H1 (cell line): ENCODE results near the gene PGLYRP1. TPM values are rescaled to one million over a fixed set of nuclear protein-coding genes. Genes with fewer than 3 reads are reported as not detected.

Experiments used
- BACH1 ChIP-seq: IDR thresholded peaks from 2 replicates; pipeline ENCODE4 v1.6.1; 2012; ENCODE audit warnings: low read length, improper control_type of control experiment
- CHD2 ChIP-seq: IDR thresholded peaks from 2 replicates; pipeline ENCODE4 v1.6.1; 2012; ENCODE audit warnings: low read length, improper control_type of control experiment
- CTCF ChIP-seq, 3 experiments: IDR thresholded peaks; 1 replicate in 2 of 3; 2 replicates in 1 of 3; pipeline versions ENCODE4 v1.5.1 to v1.6.1; 2011; ENCODE audit warnings: low read length in 3 of 3, mild to moderate bottlenecking in 3 of 3, inconsistent platforms in 2 of 3, low read depth in 1 of 3, moderate library complexity in 1 of 3; ENCODE audit not compliant: insufficient read depth in 1 of 3; ENCODE audit errors: control extremely low read depth in 1 of 3
- E2F6 ChIP-seq: IDR thresholded peaks from 2 replicates; pipeline ENCODE4 v1.6.1; 2012; ENCODE audit warnings: inconsistent platforms
- EGR1 ChIP-seq: IDR thresholded peaks from 2 replicates; pipeline ENCODE4 v1.6.1; 2011; ENCODE audit warnings: low read depth, low read length, borderline replicate concordance
- JUN ChIP-seq: IDR thresholded peaks from 2 replicates; pipeline ENCODE4 v1.6.1; 2011; ENCODE audit warnings: low read depth, mild to moderate bottlenecking, improper control_type of control experiment, low read length
- KDM5A ChIP-seq: fragments of 200-600 bp; IDR thresholded peaks from 2 replicates; pipeline ENCODE4 v1.7.1; 2012; ENCODE audit warnings: mild to moderate bottlenecking, low read length, inconsistent platforms, mixed read lengths
- NANOG ChIP-seq: IDR thresholded peaks from 2 replicates; pipeline ENCODE4 v1.6.1; 2011; ENCODE audit warnings: low read length, low read depth, mild to moderate bottlenecking, inconsistent platforms; ENCODE audit not compliant: insufficient read depth, poor library complexity, severe bottlenecking
- POU5F1 ChIP-seq: IDR thresholded peaks from 2 replicates; pipeline ENCODE4 v1.6.1; 2011; ENCODE audit warnings: low read depth, mild to moderate bottlenecking, low read length, moderate library complexity
- RXRA ChIP-seq: IDR thresholded peaks from 2 replicates; pipeline ENCODE4 v1.6.1; 2011; ENCODE audit warnings: low read depth, mild to moderate bottlenecking, low read length, moderate library complexity; ENCODE audit not compliant: insufficient read depth
- SP2 ChIP-seq: IDR thresholded peaks from 2 replicates; pipeline ENCODE4 v1.6.1; 2012; ENCODE audit warnings: mild to moderate bottlenecking, low read length, inconsistent platforms
- TAF1 ChIP-seq: IDR thresholded peaks from 2 replicates; pipeline ENCODE4 v1.6.1; 2011; ENCODE audit warnings: mild to moderate bottlenecking, low read depth, low read length
- TAF7 ChIP-seq: optimal IDR thresholded peaks from 2 replicates; pipeline ENCODE3; 2011; ENCODE audit warnings: low read depth, mild to moderate bottlenecking, inconsistent platforms, low read length, moderate library complexity, borderline replicate concordance
- TCF12 ChIP-seq: IDR thresholded peaks from 2 replicates; pipeline ENCODE4 v1.6.1; 2011; ENCODE audit warnings: low read depth, mild to moderate bottlenecking, low read length
- TEAD4 ChIP-seq: IDR thresholded peaks from 2 replicates; pipeline ENCODE4 v1.6.1; 2012; ENCODE audit warnings: low read depth, low read length, inconsistent platforms, mixed read lengths
- YY1 ChIP-seq: IDR thresholded peaks from 2 replicates; pipeline ENCODE4 v1.6.1; 2011; ENCODE audit warnings: low read depth, mild to moderate bottlenecking, low read length
- polyA plus RNA-seq, 7 experiments: library from polyadenylated mRNA; depleted of rRNA in 3 of 7; stranded (reverse) in 5 of 7; unstranded in 2 of 7; fragments of >200 nt in 5 of 7; fragments of 200-250 nt in 2 of 7; gene quantifications; 1 replicate in 5 of 7; 2 replicates in 1 of 7; 4 replicates in 1 of 7; pipeline versions ENCODE4 v1.2.1 to v1.2.3, GENCODE V29; 2011 to 2013; ENCODE audit warnings: missing spikeins in 2 of 7, mixed read lengths in 2 of 7
- total RNA-seq: library from RNA; stranded (reverse); fragmentation: NEBNext Ultra II Directional; extraction: Animal tissue kit (Norgen Biotek cat#: 25700); gene quantifications from 2 replicates; pipeline ENCODE4 v1.2.1, GENCODE V29; 2021

PGLYRP1 gene
- total and polyA plus RNA-seq, 2 of the 8 experiments (the other 6 are each of a cell fraction or from before 2014, with no cell fraction given): not detected

GRCh38 chr19:46049597-46049996 is 26.7 kb upstream of the PGLYRP1 start (continued):
- TF ChIP-seq NANOG (no peak), CTCF (IDR thresholded peaks at IDR 0.05; ENCODE audit: control extremely low read depth in 1 of 3, insufficient read depth in 1 of 3, low read depth in 1 of 3, low read length in 3 of 3) (peak; percentile 77 to 89 (median 82)), E2F6 (no peak), JUN (no peak), RXRA (0 out of 2 replicates have a peak, but pooled peaks have one; percentile 12), TAF1 (peak; percentile 28; the same call in 1 of the 2 replicates), TEAD4 (no peak), KDM5A (no peak), YY1 (0 out of 2 replicates have a peak, but pooled peaks have one; percentile 36), POU5F1 (0 out of 2 replicates have a peak, but pooled peaks have one; percentile 23), SP2 (peak; percentile 11; the same call in 1 of the 2 replicates), EGR1 (no peak), CHD2 (no peak), TCF12 (no peak), BACH1 (no peak), TAF7 (peak; percentile 32)
